ENCODE results near the gene CANT1. TPM values are rescaled to one million over a fixed set of nuclear protein-coding genes. Genes with fewer than 3 reads are reported as not detected.
A peak's percentile ranks its signal among the peaks of the same experiment; 100 is the strongest.

The CANT1 gene
- total RNA-seq, 2 donors from 2014 or later = 52.9 to 58.1 TPM

DNA sequence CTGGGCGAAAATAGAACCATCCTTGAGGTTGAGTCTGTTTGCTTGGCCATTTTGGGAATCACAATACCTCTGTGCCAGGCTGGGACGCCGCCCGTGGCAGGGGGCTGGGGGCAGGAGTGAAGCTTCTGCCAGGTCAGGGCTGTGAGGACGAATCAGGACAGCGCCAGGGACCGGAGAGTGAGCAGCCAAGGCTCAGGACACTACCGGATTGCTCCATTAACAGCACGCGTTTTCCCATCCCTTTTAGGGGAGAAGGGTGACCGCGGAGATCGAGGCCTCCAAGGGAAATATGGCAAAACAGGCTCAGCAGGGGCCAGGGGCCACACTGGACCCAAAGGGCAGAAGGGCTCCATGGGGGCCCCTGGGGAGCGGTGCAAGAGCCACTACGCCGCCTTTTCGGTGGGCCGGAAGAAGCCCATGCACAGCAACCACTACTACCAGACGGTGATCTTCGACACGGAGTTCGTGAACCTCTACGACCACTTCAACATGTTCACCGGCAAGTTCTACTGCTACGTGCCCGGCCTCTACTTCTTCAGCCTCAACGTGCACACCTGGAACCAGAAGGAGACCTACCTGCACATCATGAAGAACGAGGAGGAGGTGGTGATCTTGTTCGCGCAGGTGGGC lies 37.8 kb upstream of the CANT1 start:
- H3K4me1 Mint-ChIP-seq (ENCODE audit: low read depth) = no peaks in the 10 kb centered on the region
- no peak overlapping the region for H3K4me3 Mint-ChIP-seq
- no peak for ATAC-seq (replicated peaks in 1 of 2)
- no peak for DNase-seq
- H3K36me3 Mint-ChIP-seq (ENCODE audit: insufficient read depth in 2 of 2) = no peaks in the 10 kb centered on the region
- no peak overlapping the region for H3K27ac Mint-ChIP-seq
- peaks cover 20% of the 10 kb centered on the region for H3K27me3 Mint-ChIP-seq (ENCODE audit: low read depth)
- H3K9me3 Mint-ChIP-seq = peaks cover 1 to 5% of the 10 kb centered on the region in 2 donors

DNA sequence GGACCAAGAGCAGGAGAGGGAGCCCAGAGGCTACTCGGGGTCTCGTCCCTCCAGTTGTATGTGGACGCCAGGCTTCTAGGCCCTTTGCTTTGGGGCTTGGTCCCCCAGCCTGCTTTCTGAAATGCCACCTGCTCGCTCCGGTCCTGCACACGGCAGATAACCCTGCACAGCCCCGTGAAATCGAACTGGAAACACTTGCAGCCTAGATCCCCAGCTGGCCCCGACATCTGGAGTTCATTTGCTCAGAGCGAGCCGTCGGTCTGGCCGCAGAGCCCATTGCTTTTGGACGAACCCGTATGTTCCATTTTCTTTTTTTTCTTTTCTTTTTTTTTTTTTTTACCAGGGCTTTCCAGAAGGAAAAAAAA lies 37.3 kb upstream of the CANT1 start:
- ATAC-seq (replicated peaks in 1 of 2) = no peak

DNA sequence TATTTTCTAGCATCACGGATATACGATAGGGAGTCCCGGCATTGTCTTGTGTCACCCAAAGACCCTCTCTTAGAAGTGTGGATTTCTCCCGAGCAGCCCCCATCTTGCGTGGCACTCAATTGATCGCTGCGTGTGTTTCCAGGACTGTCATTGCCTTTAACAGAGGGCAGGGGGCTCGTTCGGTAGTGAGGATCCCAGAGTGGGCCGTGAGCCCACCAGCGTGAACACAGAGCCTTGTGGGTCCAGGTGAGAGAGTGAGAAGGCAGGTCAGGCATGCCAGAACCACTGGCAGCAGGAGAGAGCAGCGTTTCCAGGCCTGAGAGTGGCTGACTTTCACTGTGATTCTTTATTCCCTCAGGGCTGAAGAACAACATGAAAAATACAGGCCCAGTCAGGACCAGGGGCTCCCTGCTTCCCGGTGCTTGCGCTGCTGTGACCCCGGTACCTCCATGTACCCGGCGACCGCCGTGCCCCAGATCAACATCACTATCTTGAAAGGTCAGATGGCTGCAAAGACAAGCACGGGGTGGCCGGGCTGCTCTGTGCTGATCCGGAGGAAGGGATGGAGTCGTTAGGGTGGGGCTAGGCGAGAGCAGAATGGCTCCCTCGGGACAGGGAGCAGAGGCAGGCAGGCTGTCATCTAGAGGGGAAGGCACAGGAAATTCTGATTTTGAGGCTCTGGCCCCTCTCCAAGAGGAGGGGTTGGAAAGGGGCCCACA lies 36.8 kb upstream of the CANT1 start:
- H3K36me3 Mint-ChIP-seq (ENCODE audit: insufficient read depth in 2 of 2) = no peaks in the 10 kb centered on the region
- no peak overlapping the region for H3K4me3 Mint-ChIP-seq
- peaks cover 1 to 5% of the 10 kb centered on the region in 2 donors for H3K9me3 Mint-ChIP-seq
- no peak overlapping the region for H3K27ac Mint-ChIP-seq
- DNase-seq (no peak), ATAC-seq (replicated peaks in 1 of 2) (no peak)
- no peaks in the 10 kb centered on the region for H3K4me1 Mint-ChIP-seq (ENCODE audit: low read depth)
- H3K27me3 Mint-ChIP-seq (ENCODE audit: low read depth) = peaks cover 20% of the 10 kb centered on the region

More for the DNA sequence above, 37.3 kb upstream of the CANT1 start:
- Mint-ChIP-seq H3K4me3 (no peak overlapping the region), H3K4me1 (ENCODE audit: low read depth) (no peaks in the 10 kb centered on the region), H3K27me3 (ENCODE audit: low read depth) (peaks cover 20% of the 10 kb centered on the region), H3K27ac (no peak overlapping the region), H3K36me3 (ENCODE audit: insufficient read depth in 2 of 2) (no peaks in the 10 kb centered on the region), H3K9me3 (peaks cover 1 to 5% of the 10 kb centered on the region in 2 donors)
- no peak for DNase-seq

DNA sequence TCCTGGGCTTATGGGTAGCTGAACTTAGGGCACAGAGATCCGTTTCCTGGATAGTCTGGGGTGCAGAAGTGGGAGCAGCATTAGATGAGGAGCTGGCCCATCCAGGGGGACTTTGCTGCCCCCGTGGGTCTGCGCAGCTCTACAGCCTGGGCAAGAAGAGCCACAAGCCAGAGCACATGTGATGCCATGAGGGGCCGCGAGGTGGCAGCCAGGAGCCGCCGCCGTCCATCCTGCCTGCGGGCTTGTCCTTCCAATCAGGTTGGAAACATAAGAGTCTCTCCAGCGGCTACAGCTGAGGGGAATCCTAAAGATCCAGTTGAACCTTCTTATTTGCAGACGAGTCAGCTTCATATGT lies 36.3 kb upstream of the CANT1 start:
- H3K36me3 Mint-ChIP-seq (ENCODE audit: insufficient read depth in 2 of 2) = no peaks in the 10 kb centered on the region
- H3K9me3 Mint-ChIP-seq = peaks cover 1 to 5% of the 10 kb centered on the region in 2 donors
- ATAC-seq (replicated peaks in 1 of 2) (peak; percentile 73 to 74), DNase-seq (peak; percentile 68 to 73)
- H3K27ac Mint-ChIP-seq = no peak overlapping the region
- peaks cover 16% of the 10 kb centered on the region for H3K27me3 Mint-ChIP-seq (ENCODE audit: low read depth)
- H3K4me1 Mint-ChIP-seq (ENCODE audit: low read depth) = no peaks in the 10 kb centered on the region
- no peak overlapping the region for H3K4me3 Mint-ChIP-seq

DNA sequence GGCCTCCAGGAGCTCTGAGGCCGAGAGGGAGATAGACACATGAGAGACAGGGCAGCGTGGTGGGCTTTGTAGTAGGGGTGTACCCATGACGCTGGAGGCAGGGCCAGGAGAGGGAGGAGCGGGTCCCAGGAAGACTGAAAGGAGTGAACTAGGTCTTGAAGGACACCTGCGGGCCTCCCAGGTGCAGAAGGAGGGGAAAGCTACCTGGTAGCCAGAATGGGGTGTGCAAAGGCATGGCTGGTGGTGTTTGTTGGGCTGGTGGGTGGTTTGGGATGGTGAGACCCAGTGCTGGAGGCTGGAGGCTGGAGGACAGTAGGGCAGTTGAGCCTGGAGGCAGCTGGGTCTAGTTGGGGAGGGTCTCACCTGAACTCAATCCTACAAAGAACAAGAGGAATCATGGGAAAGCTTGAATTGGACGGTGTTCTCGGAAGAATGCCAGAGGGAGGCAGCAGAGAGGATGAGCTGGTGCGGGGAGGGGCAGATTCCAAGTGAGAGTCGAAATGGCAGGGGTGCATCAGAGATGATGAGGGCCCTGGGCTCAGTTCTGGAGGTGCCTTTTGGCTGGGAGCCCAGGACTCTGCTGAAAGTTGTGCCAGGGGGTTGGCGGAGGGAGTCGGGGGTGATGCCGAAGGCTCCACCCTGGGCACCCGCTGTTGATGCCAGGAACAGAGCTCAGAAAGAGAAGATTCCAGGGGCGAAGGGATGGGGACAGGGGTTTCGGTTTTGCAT lies 35.6 kb upstream of the CANT1 start:
- H3K36me3 Mint-ChIP-seq (ENCODE audit: insufficient read depth in 2 of 2) = no peaks in the 10 kb centered on the region
- no peaks in the 10 kb centered on the region for H3K4me1 Mint-ChIP-seq (ENCODE audit: low read depth)
- no peak overlapping the region for H3K27ac Mint-ChIP-seq
- peaks cover 1 to 5% of the 10 kb centered on the region in 2 donors for H3K9me3 Mint-ChIP-seq
- H3K27me3 Mint-ChIP-seq (ENCODE audit: low read depth) = peaks cover 16% of the 10 kb centered on the region
- DNase-seq = no peak
- ATAC-seq (replicated peaks in 1 of 2) = no peak
- no peak overlapping the region for H3K4me3 Mint-ChIP-seq

DNA sequence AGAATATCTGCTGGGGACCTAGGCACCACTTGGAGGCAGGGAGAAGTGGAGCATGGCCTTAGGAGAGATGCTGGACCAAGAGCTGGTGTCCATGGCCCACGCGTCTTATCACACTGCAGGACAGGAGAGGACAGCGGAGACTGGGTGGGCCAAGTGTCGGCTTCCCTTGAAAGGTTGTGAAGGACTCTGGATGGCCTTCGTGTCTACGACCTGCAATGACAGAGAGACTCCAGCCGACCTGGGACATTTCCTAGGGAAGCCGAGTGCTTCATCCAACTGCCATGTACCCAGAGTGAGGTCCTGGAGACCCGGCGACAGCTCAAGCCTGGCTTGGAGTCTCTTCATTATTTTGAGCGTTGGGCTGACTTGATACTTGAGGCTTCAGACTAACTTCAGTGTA lies 34.9 kb upstream of the CANT1 start:
- Mint-ChIP-seq H3K4me3 (no peak overlapping the region), H3K27ac (no peak overlapping the region), H3K9me3 (peaks cover 1 to 5% of the 10 kb centered on the region in 2 donors), H3K4me1 (ENCODE audit: low read depth) (no peaks in the 10 kb centered on the region), H3K36me3 (ENCODE audit: insufficient read depth in 2 of 2) (no peaks in the 10 kb centered on the region), H3K27me3 (ENCODE audit: low read depth) (peaks cover 16% of the 10 kb centered on the region)
- no peak for ATAC-seq (replicated peaks in 1 of 2)
- no peak for DNase-seq

DNA sequence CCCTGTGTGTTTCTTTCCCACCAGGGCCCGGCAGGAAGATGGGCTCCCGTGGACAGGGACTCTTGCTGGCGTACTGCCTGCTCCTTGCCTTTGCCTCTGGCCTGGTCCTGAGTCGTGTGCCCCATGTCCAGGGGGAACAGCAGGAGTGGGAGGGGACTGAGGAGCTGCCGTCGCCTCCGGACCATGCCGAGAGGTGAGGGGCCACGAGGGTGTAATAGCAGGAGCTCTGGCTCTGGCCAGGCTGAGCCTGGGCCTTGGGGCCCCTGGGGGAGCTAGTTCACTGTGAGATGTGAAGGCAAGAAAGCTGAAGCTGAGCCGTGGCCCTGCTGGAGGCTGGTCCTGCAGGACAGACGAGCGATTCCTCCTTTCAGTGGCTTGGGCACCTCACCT lies 34.4 kb upstream of the CANT1 start:
- Mint-ChIP-seq H3K4me1 (ENCODE audit: low read depth) (no peaks in the 10 kb centered on the region), H3K27me3 (ENCODE audit: low read depth) (peaks cover 16% of the 10 kb centered on the region), H3K36me3 (ENCODE audit: insufficient read depth in 2 of 2) (no peaks in the 10 kb centered on the region), H3K9me3 (peaks cover 1 to 5% of the 10 kb centered on the region in 2 donors), H3K4me3 (no peak overlapping the region), H3K27ac (no peak overlapping the region)
- DNase-seq (no peak), ATAC-seq (replicated peaks in 1 of 2) (no peak)

DNA sequence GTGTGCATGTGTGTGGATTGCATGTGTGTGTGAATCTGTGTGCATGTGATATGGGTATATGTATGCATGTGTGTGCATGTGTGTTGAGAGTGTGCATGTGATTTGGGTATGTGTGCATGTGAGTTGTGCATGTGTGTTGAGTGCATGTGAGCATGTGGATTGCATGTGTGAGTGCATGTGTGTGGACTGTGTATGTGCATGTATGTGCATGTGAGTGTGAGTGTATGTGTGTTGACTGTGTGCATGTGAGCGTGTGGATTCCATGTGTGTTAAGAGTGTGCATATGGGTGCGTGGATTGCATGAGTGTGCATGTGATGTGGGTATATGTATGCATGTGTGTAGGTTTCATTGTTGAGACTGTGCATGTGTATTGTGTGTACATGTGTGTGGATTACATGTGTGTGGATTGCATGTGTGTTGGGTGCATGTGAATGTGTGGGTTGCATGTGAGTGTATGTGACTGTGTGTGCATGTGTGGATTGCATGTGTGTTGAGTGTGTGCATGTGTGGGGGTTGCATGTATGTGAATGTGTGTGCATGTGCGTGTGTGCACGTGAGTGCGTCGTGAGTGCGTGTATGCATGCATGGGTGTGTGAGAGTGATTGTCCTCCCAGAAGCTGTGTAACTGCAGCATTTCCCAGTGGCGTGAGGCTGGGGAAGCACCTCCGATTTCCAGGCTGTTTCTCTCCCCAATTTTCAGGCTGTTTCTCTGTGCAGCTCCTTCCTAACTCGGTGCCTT lies 33.8 kb upstream of the CANT1 start:
- Mint-ChIP-seq H3K36me3 (ENCODE audit: insufficient read depth in 2 of 2) (no peaks in the 10 kb centered on the region), H3K4me1 (ENCODE audit: low read depth) (no peaks in the 10 kb centered on the region), H3K4me3 (no peak overlapping the region), H3K27ac (no peak overlapping the region), H3K27me3 (ENCODE audit: low read depth) (peaks cover 16% of the 10 kb centered on the region), H3K9me3 (peaks cover 1 to 5% of the 10 kb centered on the region in 2 donors)
- ATAC-seq (replicated peaks in 1 of 2) (no peak), DNase-seq (no peak)

DNA sequence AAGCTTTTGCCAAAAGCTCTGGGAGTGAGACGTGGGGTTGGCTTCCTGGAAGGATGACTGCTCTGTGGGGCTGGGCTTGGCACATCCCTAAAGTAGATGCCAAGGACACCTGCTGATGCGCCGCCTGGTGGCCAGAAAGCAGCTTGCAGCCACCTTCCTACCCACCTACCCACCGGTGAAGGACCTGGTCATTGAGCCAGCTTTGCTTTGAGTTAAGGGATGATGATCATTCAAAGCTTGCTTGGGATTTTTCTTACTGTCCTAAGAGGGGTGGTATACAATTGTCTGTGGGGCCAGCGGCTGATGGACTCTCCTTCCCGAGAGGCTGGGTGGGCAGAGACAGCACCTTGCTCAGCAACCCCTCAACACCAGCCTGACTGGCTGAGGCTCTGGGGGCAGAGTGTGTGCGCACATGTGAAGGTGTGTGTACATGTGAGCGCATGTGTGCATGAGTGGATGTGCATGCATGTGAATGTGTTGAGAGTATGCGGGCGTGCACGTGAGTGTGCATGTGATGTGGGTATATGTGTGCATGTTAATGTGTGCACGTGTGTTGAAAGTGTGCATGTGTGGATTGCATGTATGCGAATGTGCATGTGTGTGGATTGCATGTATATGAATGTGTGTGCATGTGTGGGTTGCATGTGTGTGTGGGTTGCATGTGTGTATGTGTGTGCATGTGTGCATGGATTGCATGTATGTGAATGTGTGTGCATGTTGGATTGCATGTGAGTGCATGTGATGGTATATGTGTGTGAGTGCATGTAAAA lies 33.0 kb upstream of the CANT1 start:
- Mint-ChIP-seq H3K27ac (no peak overlapping the region), H3K27me3 (ENCODE audit: low read depth) (peaks cover 16% of the 10 kb centered on the region), H3K4me1 (ENCODE audit: low read depth) (no peaks in the 10 kb centered on the region), H3K4me3 (no peak overlapping the region), H3K9me3 (peaks cover 1 to 5% of the 10 kb centered on the region in 2 donors), H3K36me3 (ENCODE audit: insufficient read depth in 2 of 2) (no peaks in the 10 kb centered on the region)
- ATAC-seq (replicated peaks in 1 of 2) (peak; percentile 48 to 65), DNase-seq (peak; percentile 60 to 74)

DNA sequence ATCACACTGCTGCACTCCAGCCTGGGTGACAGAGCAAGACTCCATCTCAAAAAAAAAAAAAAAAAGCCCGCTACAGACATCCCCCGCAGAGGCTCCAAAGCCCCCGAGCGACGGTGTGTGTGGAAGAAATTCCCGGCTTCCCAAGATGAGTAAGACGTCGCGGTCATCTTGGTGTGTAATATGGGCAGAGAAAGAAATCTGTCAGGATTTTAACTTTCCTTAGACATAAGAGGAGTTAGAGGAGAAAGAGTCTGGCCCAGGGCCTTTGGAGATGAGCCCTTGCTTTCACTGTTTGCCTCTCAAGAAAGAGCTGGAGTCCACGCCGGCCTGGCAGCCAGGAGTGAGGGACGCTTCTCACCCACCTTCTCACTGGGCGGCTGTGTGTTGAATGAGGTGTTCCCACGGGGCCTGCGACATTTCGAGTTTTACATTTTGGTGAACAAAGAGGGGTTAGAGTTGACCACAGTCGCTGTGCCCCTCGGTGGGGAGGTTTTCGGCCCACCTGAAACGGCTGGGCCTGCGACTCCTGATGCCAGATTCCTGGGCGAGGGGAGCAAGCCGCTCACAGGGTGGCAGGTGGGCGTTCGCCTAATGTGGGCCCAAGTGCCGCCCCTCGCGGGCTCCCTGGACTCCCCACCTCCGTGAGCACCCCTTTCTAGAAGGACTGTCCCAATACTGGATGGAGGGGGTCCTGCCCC lies 32.3 kb upstream of the CANT1 start:
- ATAC-seq (replicated peaks in 1 of 2) (no peak), DNase-seq (no peak)
- no peaks in the 10 kb centered on the region for H3K36me3 Mint-ChIP-seq (ENCODE audit: insufficient read depth in 2 of 2)
- H3K27me3 Mint-ChIP-seq (ENCODE audit: low read depth) = peaks cover 16% of the 10 kb centered on the region
- H3K27ac Mint-ChIP-seq = no peak overlapping the region
- H3K4me1 Mint-ChIP-seq (ENCODE audit: low read depth) = no peaks in the 10 kb centered on the region
- H3K9me3 Mint-ChIP-seq = peaks cover 1 to 5% of the 10 kb centered on the region in 2 donors
- no peak overlapping the region for H3K4me3 Mint-ChIP-seq

DNA sequence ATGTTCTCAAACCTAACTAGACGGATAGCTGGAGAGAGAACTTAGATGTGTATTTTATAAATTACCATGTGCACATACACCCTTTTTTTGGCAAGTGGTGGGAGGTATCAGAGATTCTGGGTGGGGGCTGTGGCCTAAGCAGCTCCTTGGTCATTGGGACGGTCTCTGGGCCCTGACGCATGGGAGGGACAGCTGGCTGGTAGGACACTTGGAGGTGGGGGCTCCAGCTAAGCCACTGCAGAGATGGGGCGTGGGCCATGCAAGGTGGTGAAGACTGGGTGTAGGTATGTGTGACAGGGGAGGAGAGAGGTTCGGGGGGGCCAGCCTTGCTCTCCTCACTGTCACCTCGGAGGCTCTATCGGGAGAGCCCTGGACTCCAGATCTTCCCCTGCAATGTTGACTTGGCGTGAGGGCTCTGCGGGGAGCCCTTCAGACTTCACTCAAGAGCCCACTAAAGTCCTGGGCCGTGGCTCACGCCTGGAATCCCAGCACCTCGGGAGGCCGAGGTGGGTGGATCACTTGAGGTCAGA lies 31.5 kb upstream of the CANT1 start:
- Mint-ChIP-seq H3K27ac (no peak overlapping the region), H3K9me3 (peaks cover 1 to 5% of the 10 kb centered on the region in 2 donors), H3K36me3 (ENCODE audit: insufficient read depth in 2 of 2) (no peaks in the 10 kb centered on the region), H3K4me3 (no peak overlapping the region), H3K27me3 (ENCODE audit: low read depth) (peaks cover 15% of the 10 kb centered on the region), H3K4me1 (ENCODE audit: low read depth) (no peaks in the 10 kb centered on the region)
- ATAC-seq (replicated peaks in 1 of 2) (no peak), DNase-seq (no peak)

DNA sequence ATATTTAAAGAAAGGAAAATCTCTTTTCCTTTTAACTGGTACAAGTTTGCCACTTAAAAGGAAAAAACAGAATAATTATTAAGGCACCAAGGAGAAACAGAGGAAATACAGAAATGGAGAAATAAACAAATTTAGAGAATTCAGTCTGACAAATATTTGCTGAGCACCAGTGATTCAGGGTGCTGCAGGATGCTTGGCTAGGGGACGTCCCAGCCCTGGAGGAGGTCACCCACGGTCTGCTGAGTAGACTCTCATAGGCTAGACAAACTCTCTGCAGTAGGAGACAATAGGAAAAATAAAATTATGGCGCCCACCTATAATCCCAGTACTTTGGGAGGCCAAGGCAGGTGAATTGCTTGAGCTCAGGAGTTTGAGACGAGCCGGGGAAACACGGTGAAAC lies 30.3 kb upstream of the CANT1 start:
- Mint-ChIP-seq H3K4me3 (no peak overlapping the region), H3K27me3 (ENCODE audit: low read depth) (peaks cover 3% of the 10 kb centered on the region), H3K27ac (no peak overlapping the region), H3K4me1 (ENCODE audit: low read depth) (no peaks in the 10 kb centered on the region), H3K9me3 (peaks cover 1 to 5% of the 10 kb centered on the region in 2 donors), H3K36me3 (ENCODE audit: insufficient read depth in 2 of 2) (no peaks in the 10 kb centered on the region)
- no peak for ATAC-seq (replicated peaks in 1 of 2)
- DNase-seq = no peak
